Vagina (tissue), 2 donors: Measurements from ENCODE around the gene AKAP13. TPM values are rescaled to one million over a fixed set of nuclear protein-coding genes. Genes with fewer than 3 reads are reported as not detected.

Source experiments
- DNase-seq, 2 donors: peaks; one replicate each; pipeline ENCODE4 v3.0.0-alpha.2; 2017; ENCODE audit errors: extremely low spot score in 2 of 2
- H3K27ac ChIP-seq: fragments of 200-600 bp; sonication (generic); one replicate; pipeline ENCODE4 v1.5.1; 2019
- H3K27me3 ChIP-seq: fragments of 200-600 bp; sonication (generic); one replicate; pipeline ENCODE4 v1.5.1; 2019
- H3K36me3 ChIP-seq, 2 donors: fragments of 200-600 bp; sonication (generic); one replicate each; pipeline ENCODE4 v1.5.1; 2017 to 2019
- H3K4me1 ChIP-seq: fragments of 200-600 bp; sonication (generic); one replicate; pipeline ENCODE4 v1.5.1; 2019
- H3K4me3 ChIP-seq, 2 donors: fragments of 200-600 bp; sonication (generic); 1 replicate in 1 of 2; 2 replicates in 1 of 2; pipeline ENCODE4 v1.5.1; 2016 to 2019
- H3K9me3 ChIP-seq: fragments of 200-600 bp; sonication (generic); one replicate; pipeline ENCODE4 v1.5.1; 2019
- CTCF ChIP-seq, 3 experiments: fragments of 450-650 bp in 2 of 3; fragments of 200-600 bp in 1 of 3; sonication (generic) in 1 of 3; IDR thresholded peaks; one replicate each; pipeline ENCODE4 v1.5.1; 2017 to 2019; ENCODE audit warnings: antibody characterized with exemption in 3 of 3, mild to moderate bottlenecking in 2 of 3, moderate library complexity in 2 of 3
- POLR2A ChIP-seq, 2 donors: fragments of 450-650 bp; IDR thresholded peaks; one replicate each; pipeline ENCODE4 v1.6.1; 2017; ENCODE audit warnings: antibody characterized with exemption in 2 of 2, mild to moderate bottlenecking in 2 of 2, moderate library complexity in 2 of 2
- POLR2AphosphoS5 ChIP-seq, 2 donors: sonication (generic); formaldehyde crosslinking; IDR thresholded peaks; one replicate each; pipeline ENCODE4 v1.9.0; 2017; ENCODE audit warnings: antibody characterized with exemption in 2 of 2, mild to moderate bottlenecking in 2 of 2, low read depth in 1 of 2; ENCODE audit not compliant: insufficient read depth in 1 of 2
- intact Hi-C: fragments of 100-400 bp; cut with DNase I; formaldehyde crosslinking; loops from one replicate; pipeline ENCODE4 v1.15.1; 2023
- total RNA-seq: library from RNA; depleted of rRNA; stranded (reverse); fragments of >200 nt; gene quantifications from one replicate; pipeline ENCODE4 v1.2.3, GENCODE V29; 2016

The AKAP13 gene
- total RNA-seq, 1 donor from 2014 or later: 177 TPM

- intact Hi-C loops: no loop called here
- TF ChIP-seq POLR2A (IDR thresholded peaks at IDR 0.05) (no peak), CTCF (IDR thresholded peaks at IDR 0.05) (no peak), POLR2AphosphoS5 (IDR thresholded peaks at IDR 0.05; ENCODE audit: insufficient read depth in 1 of 2, low read depth in 1 of 2) (no peak)
- no peaks in the 10 kb centered on the region for H3K9me3 ChIP-seq
- H3K27ac ChIP-seq: no peak overlapping the region
- H3K4me3 ChIP-seq: no peak overlapping the region
- no peak for DNase-seq
- H3K27me3 ChIP-seq: no peaks in the 10 kb centered on the region
- peaks cover 41% of the 10 kb centered on the region for H3K4me1 ChIP-seq
- no peaks in the 10 kb centered on the region for H3K36me3 ChIP-seq
These were observed 90.3 kb downstream of the AKAP13 start for GRCh38 chr15:85470563-85471271.

- no peak for DNase-seq
- Histone ChIP-seq H3K4me3 (no peak overlapping the region), H3K9me3 (no peaks in the 10 kb centered on the region), H3K27me3 (no peaks in the 10 kb centered on the region), H3K36me3 (no peaks in the 10 kb centered on the region), H3K4me1 (peaks cover 57% of the 10 kb centered on the region), H3K27ac (no peak overlapping the region)
- TF ChIP-seq POLR2AphosphoS5 (IDR thresholded peaks at IDR 0.05; ENCODE audit: insufficient read depth in 1 of 2, low read depth in 1 of 2): no peak
- TF ChIP-seq POLR2A (IDR thresholded peaks at IDR 0.05): no peak
- no peak for TF ChIP-seq CTCF (IDR thresholded peaks at IDR 0.05)
- intact Hi-C loops: no loop called here
These were observed 91.9 kb downstream of the AKAP13 start for GRCh38 chr15:85472349-85472748.

- H3K4me1 ChIP-seq: peaks cover 65% of the 10 kb centered on the region
- H3K27me3 ChIP-seq: no peaks in the 10 kb centered on the region
- no peaks in the 10 kb centered on the region for H3K36me3 ChIP-seq
- no peak for TF ChIP-seq CTCF (IDR thresholded peaks at IDR 0.05)
- TF ChIP-seq POLR2A (IDR thresholded peaks at IDR 0.05): no peak
- TF ChIP-seq POLR2AphosphoS5 (IDR thresholded peaks at IDR 0.05; ENCODE audit: insufficient read depth in 1 of 2, low read depth in 1 of 2): no peak
- DNase-seq: no peak
- no peak overlapping the region for H3K4me3 ChIP-seq
- H3K27ac ChIP-seq: peak overlapping the region; percentile 0
- no peaks in the 10 kb centered on the region for H3K9me3 ChIP-seq
- intact Hi-C loops: no loop called here
These were observed 93.1 kb downstream of the AKAP13 start for GRCh38 chr15:85473455-85473854.

- intact Hi-C loops: no loop called here
- no peak for DNase-seq
- H3K9me3 ChIP-seq: no peaks in the 10 kb centered on the region
- no peaks in the 10 kb centered on the region for H3K27me3 ChIP-seq
- no peak overlapping the region for H3K27ac ChIP-seq
- H3K4me1 ChIP-seq: peaks cover 75% of the 10 kb centered on the region
- TF ChIP-seq CTCF (IDR thresholded peaks at IDR 0.05): no peak
- TF ChIP-seq POLR2A (IDR thresholded peaks at IDR 0.05): no peak
- no peak for TF ChIP-seq POLR2AphosphoS5 (IDR thresholded peaks at IDR 0.05; ENCODE audit: insufficient read depth in 1 of 2, low read depth in 1 of 2)
- no peaks in the 10 kb centered on the region for H3K36me3 ChIP-seq
- H3K4me3 ChIP-seq: no peak overlapping the region
These were observed 94.4 kb downstream of the AKAP13 start for GRCh38 chr15:85474700-85475316.

- TF ChIP-seq CTCF (IDR thresholded peaks at IDR 0.05): no peak
- no peak for TF ChIP-seq POLR2A (IDR thresholded peaks at IDR 0.05)
- TF ChIP-seq POLR2AphosphoS5 (IDR thresholded peaks at IDR 0.05; ENCODE audit: insufficient read depth in 1 of 2, low read depth in 1 of 2): no peak
- no peak overlapping the region for H3K27ac ChIP-seq
These were observed 94.9 kb downstream of the AKAP13 start for GRCh38 chr15:85475317-85475701.

More at GRCh38 chr15:85475317-85475701, 94.9 kb downstream of the AKAP13 start:
- Histone ChIP-seq H3K36me3 (no peaks in the 10 kb centered on the region), H3K4me1 (peaks cover 73% of the 10 kb centered on the region), H3K27me3 (no peaks in the 10 kb centered on the region), H3K4me3 (no peak overlapping the region), H3K9me3 (no peaks in the 10 kb centered on the region)
- no peak for DNase-seq
- intact Hi-C loops: no loop called here
